GM19463 (cell line): ENCODE data around the gene ZNF674.
"Not testable (repeated sequence)": the region's sequence is repeated elsewhere in the genome, so short reads cannot be mapped to it uniquely, and the experiment has no call there.

ENCODE experiments used
- ATAC-seq: cut with Tn5 transposase; IDR thresholded peaks from one replicate; pipeline ENCODE4 v1.9.1; 2021; ENCODE audit warnings: mild to moderate bottlenecking, moderate library complexity; ENCODE audit not compliant: unreplicated experiment

ZNF674 gene

GRCh38 chrX:46571423-46572339, 26.5 kb upstream of the ZNF674 start:
- ATAC-seq = peak; percentile 15

- ATAC-seq = no peak
Measured at GRCh38 chrX:46569621-46570020, 24.4 kb upstream of the ZNF674 start.

GRCh38 chrX:46567388-46567787, 22.2 kb upstream of the ZNF674 start:
- ATAC-seq = no peak

GRCh38 chrX:46561824-46562657, 16.8 kb upstream of the ZNF674 start:
- ATAC-seq = peak; percentile 99

GRCh38 chrX:46559062-46559461, 13.8 kb upstream of the ZNF674 start:
- ATAC-seq = no peak

GRCh38 chrX:46554942-46555341, 9.7 kb upstream of the ZNF674 start:
- ATAC-seq = no peak

GRCh38 chrX:46553935-46554334, 8.7 kb upstream of the ZNF674 start:
- no peak for ATAC-seq

GRCh38 chrX:46551494-46552128, 6.4 kb upstream of the ZNF674 start:
- no peak for ATAC-seq

GRCh38 chrX:46549914-46550313, 4.7 kb upstream of the ZNF674 start:
- no peak for ATAC-seq

GRCh38 chrX:46547857-46548256, 2.6 kb upstream of the ZNF674 start:
- no peak for ATAC-seq

GRCh38 chrX:46544527-46544926, 694 bp downstream of the ZNF674 start:
- ATAC-seq = not testable (repeated sequence)

GRCh38 chrX:46543441-46543840, 1.8 kb downstream of the ZNF674 start:
- ATAC-seq = no peak

GRCh38 chrX:46531442-46531841, 13.8 kb downstream of the ZNF674 start:
- ATAC-seq = no peak

GRCh38 chrX:46530404-46530908, 14.8 kb downstream of the ZNF674 start:
- ATAC-seq = not testable (repeated sequence)

GRCh38 chrX:46529740-46530403, 15.3 kb downstream of the ZNF674 start:
- ATAC-seq = not testable (repeated sequence)

- not testable (repeated sequence) for ATAC-seq
Measured at GRCh38 chrX:46528640-46529039, 16.6 kb downstream of the ZNF674 start.

- no peak for ATAC-seq
Measured at GRCh38 chrX:46506076-46506475, 39.1 kb downstream of the ZNF674 start.

GRCh38 chrX:46502848-46503247, 42.4 kb downstream of the ZNF674 start:
- no peak for ATAC-seq

- no peak for ATAC-seq
Measured at GRCh38 chrX:46500054-46500453, 45.2 kb downstream of the ZNF674 start.

GRCh38 chrX:46488712-46489111, 56.5 kb downstream of the ZNF674 start:
- no peak for ATAC-seq

GRCh38 chrX:46485897-46486296, 59.3 kb downstream of the ZNF674 start:
- ATAC-seq = no peak
